ENCODE measurements around the gene YIPF5. TPM values are rescaled to one million over a fixed set of nuclear protein-coding genes. Genes with fewer than 3 reads are reported as not detected.
A peak's percentile ranks its signal among the peaks of the same experiment; 100 is the strongest.

YIPF5 gene
- 21.3 TPM for total RNA-seq
- long read RNA-seq, transcript YIPF5-201 (6 exons, 3,147 nt): major isoform, 35 of 38 reads
- long read RNA-seq, partial matches to known transcripts: 0 of 38 reads
- long read RNA-seq, other reads (novel, unspliced or antisense): 3 of 38 reads

DNA sequence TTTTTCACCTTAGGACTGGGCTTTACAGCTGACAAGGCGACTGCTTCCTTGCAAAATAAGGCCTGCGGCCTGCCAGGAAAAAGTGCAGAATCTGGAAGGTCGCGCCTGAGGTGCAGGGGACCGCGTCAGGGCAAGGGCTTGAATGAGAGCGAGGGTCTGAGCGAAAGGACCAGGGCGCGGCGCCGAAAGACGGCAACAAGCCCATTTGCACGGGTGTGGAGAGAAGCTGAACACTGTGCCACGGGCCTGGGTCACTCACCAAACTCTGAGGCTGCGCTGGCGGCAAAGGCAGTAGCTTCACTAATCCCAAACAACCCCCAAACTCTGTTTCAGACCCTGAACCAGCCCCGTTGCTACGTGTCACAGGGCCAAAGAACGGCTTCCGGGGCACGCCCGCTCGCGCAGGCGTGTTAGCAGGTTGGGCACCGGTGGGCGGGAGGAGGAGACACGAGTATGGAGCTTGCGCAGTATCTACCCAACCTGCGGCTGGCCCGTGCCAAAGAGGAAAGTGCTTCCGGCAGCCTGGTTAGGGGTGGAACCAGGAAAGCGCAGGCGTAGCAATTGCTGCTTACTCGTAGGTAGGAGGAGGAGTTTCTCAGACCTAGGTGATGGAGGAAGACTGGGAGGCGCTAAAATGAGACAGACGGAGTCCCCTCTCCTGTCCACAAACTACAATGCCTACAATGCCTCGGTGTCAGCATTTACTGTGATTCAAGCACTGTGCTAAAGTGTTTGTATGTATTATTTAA lies at the start of gene YIPF5, which contains the start of gene KCTD16:
YIPF5 (minus strand) TSS at position 384 of the 749 bp plus-strand sequence. CDS start 704 bp downstream, outside the sequence.
KCTD16 (plus strand) TSS at position 598 of the 749 bp plus-strand sequence.
- intact Hi-C loops (cut with DNase I): no loop called here
- DNase-seq (peak; percentile 97), ATAC-seq (ENCODE audit: poor library complexity) (peak; percentile 99)

- intact Hi-C loops (cut with DNase I): no loop called here
- no peak for ATAC-seq (ENCODE audit: poor library complexity)
- no peak for DNase-seq
Measured at GRCh38 chr5:144219869-144220268, 49.4 kb upstream of the YIPF5 start.

GRCh38 chr5:144210655-144211054 lies 40.2 kb upstream of the YIPF5 start:
- no peak for ATAC-seq (ENCODE audit: poor library complexity)
- intact Hi-C loops (cut with DNase I): no loop called here
- DNase-seq: no peak

GRCh38 chr5:144209361-144209760 lies 38.9 kb upstream of the YIPF5 start:
- intact Hi-C loops (cut with DNase I): loop anchor here (10.0 kb wide), 1 partner anchor 175 kb away; no protein-coding TSS in a partner anchor
- DNase-seq: no peak
- no peak for ATAC-seq (ENCODE audit: poor library complexity)

DNA sequence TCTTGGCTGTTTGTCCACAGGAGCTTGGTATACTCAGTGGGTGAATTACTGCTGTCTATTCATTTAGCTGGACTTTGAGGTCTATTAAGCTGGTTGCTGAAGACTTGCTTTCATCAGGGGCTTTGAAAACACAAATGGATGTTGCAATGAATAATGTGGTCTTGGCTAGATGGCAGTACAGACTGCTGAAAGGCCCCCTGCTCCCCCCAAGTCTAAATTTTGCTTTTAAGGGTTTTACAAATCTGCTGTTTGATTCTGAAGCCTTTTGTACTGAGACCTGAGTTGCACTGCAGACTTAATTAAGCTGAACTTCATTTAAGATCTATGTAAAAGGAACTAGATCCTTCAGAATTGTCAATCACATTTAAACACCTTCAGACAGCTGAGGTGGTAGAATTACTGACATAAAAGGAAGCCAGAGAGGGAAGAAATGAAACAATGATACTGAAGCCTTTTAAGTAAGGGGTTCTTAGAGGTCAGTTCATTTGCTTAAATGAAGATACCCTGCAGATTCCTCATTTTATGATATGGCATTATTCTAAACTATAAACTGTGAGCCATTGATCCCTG lies 37.5 kb upstream of the YIPF5 start:
- no peak for DNase-seq
- no peak for ATAC-seq (ENCODE audit: poor library complexity)
- intact Hi-C loops (cut with DNase I): loop anchor here (10.0 kb wide), 1 partner anchor 177 kb away; no protein-coding TSS in a partner anchor

DNA sequence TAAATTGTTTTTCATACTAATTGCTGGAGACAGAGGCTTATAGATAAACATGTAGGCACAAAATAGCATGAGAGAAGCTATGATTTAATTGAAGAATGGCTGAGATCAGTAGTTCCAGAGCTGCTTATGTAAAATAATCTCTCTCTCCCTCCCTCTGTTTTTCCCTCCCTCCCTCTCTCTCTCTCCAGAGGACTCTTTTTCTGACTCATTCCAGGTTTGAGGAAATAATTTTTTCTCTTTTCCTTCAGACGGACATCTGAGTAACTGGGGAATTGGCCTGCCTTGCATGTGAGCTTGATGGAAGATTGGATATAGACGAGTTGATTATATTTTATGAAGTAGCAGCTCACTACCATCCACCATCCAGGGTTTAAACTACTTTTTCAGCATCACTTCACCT lies 35.7 kb upstream of the YIPF5 start:
- no peak for DNase-seq
- ATAC-seq (ENCODE audit: poor library complexity): no peak
- intact Hi-C loops (cut with DNase I): loop anchor here (10.0 kb wide), 1 partner anchor 179 kb away; no protein-coding TSS in a partner anchor

- intact Hi-C loops (cut with DNase I): loop anchor here (10.0 kb wide), 1 partner anchor 180 kb away; no protein-coding TSS in a partner anchor
- peak; percentile 39 for ATAC-seq (ENCODE audit: poor library complexity)
- DNase-seq: peak; percentile 46
Measured at GRCh38 chr5:144205141-144205551, 34.7 kb upstream of the YIPF5 start.

- ATAC-seq (ENCODE audit: poor library complexity) (peak; percentile 70), DNase-seq (no peak)
- intact Hi-C loops (cut with DNase I): loop anchor here (10.0 kb wide), 1 partner anchor 181 kb away; no protein-coding TSS in a partner anchor
Measured at GRCh38 chr5:144203750-144204596, 33.5 kb upstream of the YIPF5 start.

DNA sequence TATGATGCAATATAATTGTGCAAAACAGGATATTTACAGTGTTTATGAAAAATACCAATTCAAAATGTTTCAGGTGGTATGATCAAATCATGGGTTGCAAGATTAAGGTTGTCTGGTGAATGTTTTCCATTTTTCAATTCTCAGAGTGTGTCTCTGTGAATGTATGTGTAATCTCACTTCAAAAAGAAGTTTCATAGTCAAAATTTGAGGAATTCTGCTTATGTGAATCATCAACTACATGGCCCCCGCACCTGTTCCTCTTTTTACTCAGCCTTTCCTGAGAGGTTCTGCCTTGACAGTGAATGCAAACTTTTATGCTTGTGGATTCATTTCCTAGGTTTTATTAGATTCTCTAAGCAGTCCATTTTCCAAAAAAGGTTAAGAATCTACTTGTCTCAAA lies 32.3 kb upstream of the YIPF5 start:
- intact Hi-C loops (cut with DNase I): loop anchor here (10.0 kb wide), 1 partner anchor 182 kb away; no protein-coding TSS in a partner anchor
- no peak for DNase-seq
- no peak for ATAC-seq (ENCODE audit: poor library complexity)

DNA sequence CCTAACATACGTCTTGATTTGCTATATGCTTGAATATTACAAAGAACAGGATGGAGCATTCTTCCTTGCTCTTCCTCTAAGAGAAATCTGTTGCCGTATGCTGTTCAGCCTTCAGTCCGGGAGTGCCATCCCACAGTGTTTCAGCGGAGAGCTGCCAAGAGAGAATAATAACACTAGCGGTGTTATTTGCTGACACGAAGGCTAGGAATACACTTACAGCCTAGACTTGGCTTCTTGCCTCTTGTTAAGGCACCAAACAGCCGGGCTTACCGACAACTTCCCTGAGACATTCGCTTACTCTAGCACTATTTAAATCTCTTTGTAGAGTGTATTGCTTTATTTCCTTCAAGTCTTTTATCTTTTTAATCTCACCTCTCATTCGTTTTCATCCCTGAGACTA lies 31.6 kb upstream of the YIPF5 start:
- DNase-seq (no peak), ATAC-seq (ENCODE audit: poor library complexity) (peak; percentile 45)
- intact Hi-C loops (cut with DNase I): loop anchor here (10.0 kb wide), 1 partner anchor 183 kb away; no protein-coding TSS in a partner anchor

DNA sequence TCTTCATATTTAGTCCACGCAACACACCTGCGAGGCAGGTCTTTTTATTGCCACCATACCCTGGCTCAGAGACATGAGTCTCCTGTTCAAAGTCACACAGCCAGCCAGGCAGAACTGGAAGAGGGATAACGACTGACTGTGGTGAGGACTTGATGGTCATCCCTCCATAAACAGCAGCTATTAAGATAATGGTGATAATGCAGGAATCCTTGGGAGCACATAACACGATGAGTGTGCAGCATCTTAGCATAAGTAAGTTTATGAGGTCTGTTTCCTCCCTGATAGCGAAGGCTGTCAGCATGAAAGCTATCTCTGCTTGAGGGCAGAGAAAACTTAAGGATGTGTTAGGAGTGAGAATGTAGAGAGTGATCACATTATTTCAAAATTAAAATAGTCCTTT lies 31.1 kb upstream of the YIPF5 start:
- intact Hi-C loops (cut with DNase I): loop anchor here (10.0 kb wide), 1 partner anchor 183 kb away; no protein-coding TSS in a partner anchor
- no peak for ATAC-seq (ENCODE audit: poor library complexity)
- DNase-seq: no peak

- intact Hi-C loops (cut with DNase I): no loop called here
- ATAC-seq (ENCODE audit: poor library complexity): no peak
- DNase-seq: no peak
Measured at GRCh38 chr5:144198386-144198785, 27.9 kb upstream of the YIPF5 start.

GRCh38 chr5:144196612-144197011 lies 26.2 kb upstream of the YIPF5 start:
- intact Hi-C loops (cut with DNase I): no loop called here
- DNase-seq: no peak
- no peak for ATAC-seq (ENCODE audit: poor library complexity)

GRCh38 chr5:144195448-144195847 lies 25.0 kb upstream of the YIPF5 start:
- intact Hi-C loops (cut with DNase I): no loop called here
- ATAC-seq (ENCODE audit: poor library complexity) (no peak), DNase-seq (no peak)

- intact Hi-C loops (cut with DNase I): no loop called here
- DNase-seq: no peak
- ATAC-seq (ENCODE audit: poor library complexity): no peak
Measured at GRCh38 chr5:144194144-144194543, 23.7 kb upstream of the YIPF5 start.

- ATAC-seq (ENCODE audit: poor library complexity) (no peak), DNase-seq (no peak)
- intact Hi-C loops (cut with DNase I): no loop called here
Measured at GRCh38 chr5:144192661-144193060, 22.2 kb upstream of the YIPF5 start.

DNA sequence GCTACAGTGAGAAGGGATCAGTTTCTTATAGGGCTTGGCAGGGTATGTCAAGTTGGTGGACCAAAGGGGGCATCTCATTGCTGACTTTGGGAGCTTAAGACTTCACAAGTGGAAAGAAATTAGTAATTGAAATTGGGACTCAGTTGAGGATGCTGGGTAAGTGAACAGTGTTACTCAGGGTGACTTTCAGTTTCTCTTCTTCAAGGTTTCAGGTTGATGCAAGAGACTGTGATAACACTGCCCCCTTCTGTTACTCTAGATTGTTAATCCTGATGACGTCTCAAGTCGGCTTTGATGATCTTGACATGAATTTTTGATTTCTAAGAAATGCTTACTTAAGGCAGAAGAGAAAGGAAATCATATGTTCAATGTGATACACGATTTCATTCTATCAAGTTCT lies 21.5 kb upstream of the YIPF5 start:
- intact Hi-C loops (cut with DNase I): no loop called here
- DNase-seq (no peak), ATAC-seq (ENCODE audit: poor library complexity) (peak; percentile 61)

DNA sequence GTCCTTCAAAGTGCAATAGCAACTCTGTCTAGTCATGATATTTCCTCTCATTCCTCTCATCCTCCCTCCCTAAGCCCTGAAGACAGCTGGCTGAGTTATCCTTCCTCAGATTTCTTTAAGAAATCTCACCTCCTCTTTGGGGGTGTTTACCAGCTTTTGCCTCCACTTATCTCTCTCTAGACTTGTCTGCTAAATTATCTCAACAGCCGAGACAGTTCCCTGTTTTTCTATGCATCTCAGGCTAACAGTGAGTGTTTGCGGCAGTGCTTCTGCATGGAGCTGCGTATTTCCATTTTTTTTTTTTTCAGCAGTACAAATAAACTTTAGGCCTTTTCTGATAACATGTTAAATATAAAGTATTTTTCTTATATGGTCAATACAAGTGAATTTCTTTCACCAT lies 21.1 kb upstream of the YIPF5 start:
- intact Hi-C loops (cut with DNase I): no loop called here
- no peak for DNase-seq
- ATAC-seq (ENCODE audit: poor library complexity): no peak
